GM18517 (cell line): ENCODE results near the gene KLF5.
"Not testable (repeated sequence)": the region's sequence is repeated elsewhere in the genome, so short reads cannot be mapped to it uniquely, and the experiment has no call there.

ENCODE experiments used
- ATAC-seq: cut with Tn5 transposase; IDR thresholded peaks from one replicate; pipeline ENCODE4 v1.9.1; 2021; ENCODE audit warnings: mild to moderate bottlenecking, moderate library complexity; ENCODE audit not compliant: unreplicated experiment

KLF5 gene

DNA sequence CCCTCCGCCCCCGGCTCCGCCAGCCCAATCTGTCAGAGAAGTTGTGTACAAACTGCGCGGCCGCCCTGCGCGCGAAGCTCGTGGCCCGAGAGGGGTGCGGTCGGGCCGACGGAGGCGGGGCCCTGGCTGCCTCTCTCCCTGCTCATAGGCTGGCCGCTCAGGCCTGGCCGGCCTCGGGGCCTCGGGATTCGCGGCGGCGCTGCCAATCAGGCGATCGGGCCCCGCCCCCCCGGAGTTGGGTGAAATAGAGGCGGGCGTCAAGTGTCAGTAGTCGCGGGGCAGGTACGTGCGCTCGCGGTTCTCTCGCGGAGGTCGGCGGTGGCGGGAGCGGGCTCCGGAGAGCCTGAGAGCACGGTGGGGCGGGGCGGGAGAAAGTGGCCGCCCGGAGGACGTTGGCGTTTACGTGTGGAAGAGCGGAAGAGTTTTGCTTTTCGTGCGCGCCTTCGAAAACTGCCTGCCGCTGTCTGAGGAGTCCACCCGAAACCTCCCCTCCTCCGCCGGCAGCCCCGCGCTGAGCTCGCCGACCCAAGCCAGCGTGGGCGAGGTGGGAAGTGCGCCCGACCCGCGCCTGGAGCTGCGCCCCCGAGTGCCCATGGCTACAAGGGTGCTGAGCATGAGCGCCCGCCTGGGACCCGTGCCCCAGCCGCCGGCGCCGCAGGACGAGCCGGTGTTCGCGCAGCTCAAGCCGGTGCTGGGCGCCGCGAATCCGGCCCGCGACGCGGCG, at the start of gene KLF5:
TSS of gene KLF5 (plus strand) at position 270 of the 724 bp plus-strand sequence. CDS start at position 593, 323 bp downstream.
- peak; percentile 93 for ATAC-seq

DNA sequence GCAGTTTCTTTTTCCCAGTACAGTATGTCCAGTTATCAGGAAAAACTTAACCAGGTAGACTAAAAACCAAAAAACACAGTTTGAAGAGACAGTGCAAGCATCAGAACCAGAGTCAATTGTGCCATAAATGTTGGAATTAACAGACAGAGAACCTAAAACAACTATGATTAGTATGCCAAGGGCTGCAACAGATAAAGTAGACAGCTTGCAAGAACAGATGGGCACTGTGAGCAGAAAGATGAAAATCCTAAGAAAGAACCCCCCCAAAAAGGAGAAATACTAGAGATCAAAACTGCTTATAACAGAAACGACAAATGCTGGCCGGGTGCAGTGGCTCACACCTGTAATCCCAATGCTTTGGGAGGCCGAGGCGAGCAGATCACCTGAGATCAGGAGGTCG, 47.1 kb upstream of the KLF5 start:
- ATAC-seq, result no peak

DNA sequence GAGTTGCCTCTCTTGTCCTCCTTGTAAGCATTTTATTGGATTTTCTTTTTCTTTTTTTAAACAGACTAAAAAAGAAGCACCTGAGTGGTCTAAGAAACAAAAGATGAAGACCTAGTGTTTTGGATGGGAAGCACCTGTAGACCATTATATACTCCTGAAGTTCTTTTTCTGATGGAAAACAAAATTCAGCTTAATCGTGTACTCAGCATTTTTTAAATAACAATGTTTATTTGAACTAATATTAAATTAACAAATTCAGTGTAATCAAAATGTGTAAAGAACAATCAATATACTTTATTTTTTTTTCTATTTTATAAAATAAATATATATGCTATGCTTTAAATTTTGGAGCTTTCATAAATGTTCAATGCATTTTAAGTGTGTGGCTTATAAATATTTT, 43.0 kb upstream of the KLF5 start:
- ATAC-seq, result no peak

DNA sequence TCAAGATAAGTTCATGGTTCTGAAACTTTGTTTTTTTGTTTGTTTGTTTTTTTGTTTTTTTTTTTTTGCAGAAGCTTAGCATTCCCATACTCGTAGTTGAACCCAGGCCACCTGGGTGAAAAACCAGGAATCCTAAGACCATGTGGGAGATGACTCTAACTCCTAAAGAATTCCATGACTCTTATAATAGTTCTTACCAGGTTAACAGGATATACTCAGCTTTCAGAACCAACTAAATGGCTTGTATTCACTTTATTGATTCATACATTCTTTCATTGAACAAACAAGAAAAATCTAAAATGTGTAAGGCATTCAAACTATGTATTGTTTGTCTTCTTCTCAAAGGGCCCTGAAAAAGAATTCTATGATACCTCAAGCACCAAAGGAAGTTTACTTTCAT, 40.5 kb upstream of the KLF5 start:
- no peak for ATAC-seq

DNA sequence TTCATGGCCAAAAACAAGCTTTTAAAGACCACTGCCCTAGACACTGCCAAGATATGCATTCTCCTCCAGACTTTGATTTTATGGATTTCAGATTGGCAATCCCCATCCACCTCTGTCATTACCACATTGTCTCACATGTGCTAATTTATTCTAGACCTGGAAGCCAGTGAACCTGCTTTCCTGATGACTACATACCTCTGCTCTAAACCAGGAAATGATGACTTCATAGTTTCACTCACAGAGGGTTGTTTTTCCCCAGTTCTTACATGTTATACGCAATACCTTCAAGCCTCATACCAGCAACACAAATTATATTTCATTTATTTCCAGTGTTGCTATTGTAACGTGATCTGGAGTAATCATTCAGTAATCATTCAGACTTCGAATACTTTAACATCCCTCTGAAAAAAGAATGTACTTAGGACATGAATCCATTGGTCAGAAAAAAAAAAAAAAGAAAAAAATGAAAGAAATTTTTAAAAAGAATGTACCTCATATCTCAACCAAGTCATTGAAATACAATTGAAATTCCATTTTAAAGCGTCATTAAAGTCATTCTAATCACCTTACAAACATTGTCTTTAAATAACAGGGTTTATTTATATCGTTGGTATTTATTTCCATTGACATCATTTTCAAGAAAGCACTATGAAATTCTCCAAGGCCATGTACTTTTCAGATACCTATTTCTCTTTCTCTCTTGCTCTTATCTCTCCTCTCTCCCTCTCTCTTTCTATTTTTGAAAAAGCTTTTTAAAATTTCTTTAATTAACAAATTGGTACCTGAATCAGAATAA, 33.4 kb upstream of the KLF5 start:
- no peak for ATAC-seq

DNA sequence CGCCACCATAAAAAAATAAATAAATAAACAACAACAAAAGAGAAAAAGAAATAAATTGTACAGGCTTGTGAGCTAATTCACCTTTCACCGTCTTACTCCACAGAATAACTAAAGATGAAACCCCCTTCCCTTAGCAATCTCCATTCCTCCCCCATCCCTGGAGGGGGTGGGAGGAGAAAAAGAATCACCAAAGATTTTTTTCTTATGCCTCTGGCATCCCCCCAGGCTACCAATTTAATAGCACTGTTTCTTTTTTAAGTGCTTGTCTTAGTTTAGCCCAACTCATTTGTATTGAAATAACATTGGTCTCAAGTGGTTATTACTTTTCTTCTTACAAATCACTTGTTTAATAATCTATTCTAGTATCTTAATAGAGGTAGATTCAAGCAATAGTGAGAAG, 23.9 kb upstream of the KLF5 start:
- no peak for ATAC-seq

DNA sequence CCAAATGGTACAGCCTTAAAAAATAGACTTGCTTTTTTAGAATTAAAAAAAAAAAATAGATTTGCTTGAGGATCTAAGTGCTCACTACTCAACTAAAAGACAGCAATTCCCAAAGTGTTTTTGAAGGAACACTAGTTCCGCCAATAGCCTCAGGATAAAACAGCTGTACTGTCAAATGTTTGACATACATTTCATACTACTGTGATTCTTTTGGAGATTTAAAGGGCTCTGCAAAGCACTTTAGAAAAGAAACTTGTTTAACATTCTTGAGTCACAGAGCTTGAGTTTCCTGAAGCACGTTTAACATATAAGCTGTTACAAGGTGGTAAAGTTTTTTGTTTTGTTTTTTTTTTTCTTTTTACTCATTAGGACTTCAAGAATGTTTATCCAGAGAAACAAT, 23.1 kb upstream of the KLF5 start:
- no peak for ATAC-seq

DNA sequence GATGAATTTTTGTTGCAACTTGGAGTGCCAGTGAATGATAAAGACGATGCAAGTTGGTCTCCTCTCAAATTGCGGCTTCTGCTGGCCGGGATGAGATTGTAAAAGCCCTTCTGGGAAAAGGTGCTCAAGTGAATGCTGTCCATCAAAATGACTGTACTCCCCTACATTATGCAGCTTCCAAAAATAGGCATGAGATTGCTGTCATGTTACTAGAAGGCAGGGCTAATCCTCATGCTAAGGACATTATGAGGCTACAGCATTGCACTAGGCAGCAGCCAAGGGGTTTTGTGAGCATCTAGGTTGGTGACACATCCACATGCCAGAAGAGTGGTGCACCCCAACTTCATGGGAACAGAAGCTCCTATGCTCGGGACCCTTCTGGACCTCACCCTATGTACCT, 22.2 kb upstream of the KLF5 start:
- no peak for ATAC-seq

DNA sequence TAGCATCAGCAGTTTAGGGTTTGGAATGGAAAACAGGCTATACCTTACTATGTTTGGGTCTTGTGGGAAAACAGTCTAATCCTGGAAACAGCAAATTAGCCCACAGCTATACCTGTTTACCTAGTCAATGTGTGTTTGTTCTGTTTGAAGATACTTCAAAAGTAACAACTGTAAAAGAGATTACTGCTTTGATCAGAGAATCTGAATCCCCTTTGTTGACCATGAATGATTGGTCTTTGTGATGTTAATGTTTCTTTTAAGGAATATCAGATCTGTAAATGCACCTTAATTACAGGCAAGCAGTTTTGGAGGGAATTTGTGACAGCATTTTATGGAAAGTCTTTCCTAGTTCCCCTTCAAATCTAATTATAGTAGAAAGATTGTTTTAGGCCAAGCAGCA, 20.7 kb upstream of the KLF5 start:
- ATAC-seq, result no peak

DNA sequence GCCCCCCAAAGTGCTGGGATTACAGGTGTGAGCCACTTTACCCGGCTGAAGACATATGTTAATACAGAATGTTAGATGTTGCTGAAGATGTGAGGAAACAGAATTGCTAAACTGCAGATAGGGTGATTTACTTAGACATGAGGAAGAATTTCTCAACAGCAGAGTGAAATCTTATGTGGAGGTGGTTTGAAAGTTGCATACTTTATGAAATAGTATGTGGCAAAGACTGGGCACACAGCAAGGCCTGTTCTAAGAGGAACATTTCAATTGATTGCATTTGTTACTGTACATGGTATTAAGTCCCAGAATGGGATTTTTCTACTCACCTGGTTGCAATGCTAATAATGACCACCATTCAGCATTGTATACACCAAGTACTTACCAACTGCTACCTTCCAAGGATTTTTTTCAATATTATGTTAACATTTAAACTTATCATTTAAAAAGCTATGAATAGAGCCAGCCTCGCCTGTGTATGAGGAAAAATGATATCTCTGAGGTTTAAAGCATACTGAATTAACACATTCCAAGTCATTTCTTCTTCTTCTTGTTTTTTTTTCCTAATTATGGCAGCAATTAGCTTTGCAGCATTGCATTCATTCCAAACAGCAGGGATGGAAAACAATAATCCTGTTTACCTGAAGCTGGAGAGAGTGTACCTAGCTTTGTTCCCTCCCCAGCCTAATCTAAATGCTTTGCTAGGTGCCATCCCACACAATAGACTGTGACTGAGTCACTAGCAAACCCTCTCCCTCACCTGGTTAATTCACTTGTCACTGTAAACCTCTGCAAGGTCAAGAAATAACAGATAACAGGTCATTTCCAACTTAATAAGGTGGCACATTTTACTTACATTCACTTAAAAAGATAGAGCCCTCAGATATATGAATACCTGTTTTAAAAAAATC, 19.4 kb upstream of the KLF5 start:
- ATAC-seq, result no peak

DNA sequence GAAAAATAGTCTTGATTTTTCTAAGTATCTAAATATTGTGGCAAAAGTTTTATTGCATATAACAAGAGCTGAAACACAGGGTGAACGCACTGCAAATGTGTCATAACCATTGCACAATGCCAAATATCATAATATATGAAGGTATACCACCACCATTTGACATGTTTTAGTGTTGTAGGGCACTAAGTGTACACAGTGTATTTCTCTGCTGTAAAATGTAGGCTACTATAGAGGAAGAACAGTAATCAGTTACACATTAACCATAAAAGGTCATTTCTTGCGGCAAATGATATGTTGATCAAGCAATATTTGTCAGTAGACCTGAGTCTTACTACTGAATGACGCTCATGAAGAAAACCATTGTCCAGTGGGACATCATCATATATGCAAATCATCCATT, 18.3 kb upstream of the KLF5 start:
- ATAC-seq, result no peak

DNA sequence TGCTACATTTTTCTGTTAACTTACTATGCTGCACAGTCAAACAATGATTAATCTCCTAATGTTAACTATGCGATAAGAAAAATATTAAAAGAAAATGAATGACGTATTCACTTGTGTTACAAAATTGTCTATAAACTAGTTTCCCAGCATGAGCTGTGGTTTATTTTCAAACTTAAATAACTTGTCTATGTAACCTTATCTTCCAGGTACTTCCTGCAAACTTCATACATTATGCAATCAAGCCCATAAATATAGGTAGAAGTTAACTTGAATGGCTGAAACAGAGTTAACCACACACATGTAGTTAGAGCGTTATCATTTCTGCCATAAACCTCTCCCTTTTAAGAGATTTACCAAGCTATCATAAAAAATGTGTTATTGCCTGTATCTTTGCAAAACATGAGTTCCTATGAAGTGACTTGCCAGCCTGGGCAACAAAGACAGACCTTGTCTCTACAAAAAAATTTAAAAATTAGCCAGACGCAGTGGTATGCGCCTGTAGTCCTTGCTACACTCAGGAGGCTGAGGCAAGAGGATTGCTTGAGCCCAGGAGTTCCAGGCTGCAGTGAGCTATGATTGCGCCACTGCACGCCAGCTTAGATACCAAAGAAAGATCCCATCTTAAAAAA, 17.7 kb upstream of the KLF5 start:
- ATAC-seq, result no peak

DNA sequence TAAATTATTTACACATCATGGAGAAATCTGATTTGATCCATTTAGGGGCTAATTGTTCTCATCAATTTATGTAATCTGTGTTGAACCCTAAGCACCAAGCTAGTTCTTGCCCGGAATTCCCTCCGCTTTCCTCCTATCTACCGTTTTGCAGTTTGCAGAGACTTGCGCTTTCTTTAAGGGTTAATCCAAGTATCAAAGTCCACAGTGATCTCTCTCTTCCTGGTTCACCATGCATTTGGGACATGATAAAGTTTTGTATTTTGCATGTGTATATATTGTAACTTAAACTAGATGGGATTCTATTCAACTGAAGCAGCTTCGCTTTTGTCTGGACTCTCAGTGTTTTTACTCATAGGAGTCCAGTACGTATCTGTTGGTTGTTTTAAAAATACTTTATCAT, 13.8 kb upstream of the KLF5 start:
- ATAC-seq, result no peak

DNA sequence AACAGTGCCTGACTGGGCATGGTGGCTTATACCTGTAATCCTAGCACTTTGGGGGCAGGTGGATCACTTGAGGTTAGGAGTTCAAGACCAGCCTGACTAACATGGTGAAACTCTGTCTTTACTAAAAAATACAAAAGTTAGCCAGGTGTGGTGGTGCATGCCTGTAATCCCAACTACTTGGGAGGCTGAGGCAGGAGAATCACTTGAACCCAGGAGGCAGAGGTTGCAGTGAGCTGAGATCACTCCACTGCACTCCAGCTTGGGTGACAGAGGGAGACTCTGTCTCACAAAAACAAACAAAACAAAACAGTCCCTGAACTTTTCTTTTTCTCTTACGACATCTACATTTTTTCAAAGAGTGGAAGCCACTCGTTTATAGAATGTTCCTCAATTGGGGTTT, 10.2 kb upstream of the KLF5 start:
- ATAC-seq, result not testable (repeated sequence)

DNA sequence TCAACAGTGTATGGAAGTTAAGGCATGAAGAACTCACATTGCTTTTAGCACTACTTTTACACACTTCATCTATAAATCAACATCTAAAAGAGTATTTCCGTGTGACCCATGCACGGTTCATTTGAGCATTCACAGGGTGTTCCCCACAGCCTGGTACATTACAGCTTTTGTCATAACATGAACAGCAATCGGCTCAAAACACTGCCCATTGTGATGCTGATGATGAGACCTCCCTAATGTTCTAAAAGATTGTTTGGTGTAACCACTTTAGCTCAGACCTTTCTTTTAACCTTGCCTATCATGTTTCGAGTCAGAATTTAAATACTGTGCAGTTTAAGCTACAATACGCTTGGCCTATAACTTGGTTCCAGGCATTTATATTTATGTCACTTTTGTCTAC, 4.1 kb upstream of the KLF5 start:
- ATAC-seq, result no peak

DNA sequence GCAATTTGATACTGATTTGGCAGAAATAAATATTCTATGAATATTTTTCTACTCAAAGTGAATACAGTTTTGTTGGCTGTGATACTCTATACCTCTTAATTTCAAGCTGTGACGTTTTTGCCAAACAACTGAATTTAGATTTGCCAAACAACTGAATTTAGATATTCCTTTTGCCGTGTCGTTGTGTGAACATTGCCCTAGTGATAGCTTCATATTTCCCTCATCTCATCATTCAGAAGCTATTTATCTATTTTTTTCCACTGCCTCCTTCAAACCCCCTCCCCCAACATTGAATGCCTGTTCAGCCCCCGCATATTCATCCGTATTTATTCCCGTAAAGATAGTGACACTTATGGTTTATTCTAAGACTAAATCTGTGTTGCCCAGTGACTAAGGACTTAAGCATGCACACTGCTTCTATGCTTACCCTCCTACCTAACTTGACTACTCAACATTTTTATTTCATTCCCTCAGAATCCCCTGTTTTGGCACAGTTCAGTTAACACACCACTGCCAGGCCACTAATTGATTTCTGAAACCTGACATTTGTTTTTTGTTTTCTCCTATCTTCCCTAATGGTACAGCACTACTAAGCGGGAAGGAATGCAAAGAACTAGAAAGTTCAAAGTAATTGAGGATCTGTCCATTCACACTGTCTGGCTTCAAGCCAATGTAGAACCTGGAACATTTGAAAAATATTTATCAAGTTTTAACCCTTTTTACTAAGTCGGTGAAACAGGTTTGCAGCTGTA, 2.8 kb upstream of the KLF5 start:
- ATAC-seq, result no peak

DNA sequence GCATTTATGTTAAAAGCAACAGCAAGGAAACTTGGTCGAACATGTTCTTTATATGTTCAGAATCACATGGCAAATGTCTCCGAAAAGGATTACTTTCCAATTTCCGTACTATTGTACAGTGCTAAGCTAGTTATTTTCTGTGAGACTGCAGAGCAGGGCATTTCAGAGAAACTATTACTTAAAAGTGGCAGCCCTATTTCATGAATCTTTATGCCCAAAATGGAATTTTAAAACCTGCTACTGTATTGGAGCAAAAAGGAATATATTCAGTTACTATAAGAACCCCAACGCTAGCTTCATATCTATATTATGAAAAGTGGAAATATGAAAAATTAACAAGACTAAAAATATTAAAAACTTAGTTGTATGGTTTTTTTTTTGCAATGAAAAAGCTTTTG, 2.2 kb upstream of the KLF5 start:
- no peak for ATAC-seq

DNA sequence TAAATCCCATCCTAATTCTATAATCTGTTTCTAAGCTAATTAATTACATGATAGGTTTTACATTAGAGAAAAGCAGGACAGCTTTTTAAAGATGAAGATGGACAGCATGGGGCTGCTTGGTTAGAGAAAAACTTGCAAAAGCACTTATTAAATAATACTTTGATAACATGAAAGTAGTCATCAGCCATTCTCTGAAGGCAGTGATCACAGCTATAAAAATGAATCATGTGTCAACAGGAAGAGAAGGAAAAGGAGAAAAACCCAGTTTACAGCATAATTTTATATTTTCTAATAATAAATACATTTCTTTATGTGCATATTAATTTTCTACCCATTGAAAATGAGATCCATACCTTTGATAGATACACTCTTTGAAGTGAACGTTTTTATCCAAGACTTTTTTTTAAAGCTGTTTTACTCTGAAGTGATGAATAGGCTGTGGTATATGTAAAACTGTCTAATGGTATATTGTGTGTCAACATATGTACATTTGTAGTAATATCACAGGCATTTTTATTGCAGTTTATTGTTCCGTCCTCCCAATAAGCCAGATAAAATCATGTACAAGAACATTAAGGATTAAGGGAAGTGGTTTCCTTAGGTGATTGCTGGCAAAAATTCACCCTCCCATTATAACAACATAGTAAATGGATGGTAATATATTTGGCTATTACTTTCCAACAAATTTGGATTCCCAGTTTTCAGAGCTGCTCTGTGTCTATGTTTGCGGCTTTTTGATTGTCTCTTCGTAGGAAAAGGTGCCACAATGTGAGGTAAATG, 1.3 kb upstream of the KLF5 start:
- no peak for ATAC-seq

DNA sequence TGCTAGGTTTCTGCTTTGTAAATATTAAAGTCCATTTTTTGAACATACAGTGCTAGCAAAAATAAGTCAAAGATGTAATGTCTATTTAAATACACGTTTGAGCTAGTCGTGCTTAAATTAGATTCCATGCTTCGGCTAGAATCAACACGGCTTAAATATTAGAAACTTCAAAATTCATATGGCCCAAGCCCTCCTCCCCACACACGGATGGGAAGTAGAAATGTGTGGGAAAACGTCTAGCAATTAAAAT, 816 bp upstream of the KLF5 start:
- no peak for ATAC-seq

DNA sequence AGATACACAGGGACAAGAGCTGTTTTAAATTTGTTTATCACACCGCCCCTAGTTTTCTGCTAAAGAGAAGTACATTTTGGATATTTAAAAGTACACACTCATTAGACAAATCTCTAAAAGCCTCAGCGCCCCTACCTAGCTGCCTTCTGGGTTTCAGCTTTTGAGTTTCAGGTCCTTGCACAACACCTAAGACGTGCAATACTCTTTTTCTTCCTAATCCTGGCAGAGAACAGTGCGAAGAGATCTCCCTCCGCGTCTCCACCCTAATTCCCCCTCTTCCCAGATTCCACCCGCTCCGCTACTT, 421 bp upstream of the KLF5 start:
- peak; percentile 23 for ATAC-seq
